Mammary epithelial cell (primary cell): ENCODE measurements around the gene CDC6.

Experiments
- EZH2 ChIP-seq: IDR thresholded peaks from 2 replicates; pipeline ENCODE4 v1.6.1; 2012; ENCODE audit warnings: low read length, inconsistent platforms, borderline replicate concordance
- TF ChIP-seq, protein P1 (sequence below), 2 donors: IDR thresholded peaks in 1 of 2; conservative IDR thresholded peaks in 1 of 2; 2 replicates each; pipeline ENCODE4 v1.5.1; 2011 to 2012; ENCODE audit warnings: inconsistent platforms in 2 of 2, low read length in 2 of 2, mild to moderate bottlenecking in 2 of 2, control low read depth in 1 of 2, low read depth in 1 of 2; ENCODE audit not compliant: insufficient read depth in 1 of 2; ENCODE audit errors: extremely low read depth in 1 of 2

DNA sequence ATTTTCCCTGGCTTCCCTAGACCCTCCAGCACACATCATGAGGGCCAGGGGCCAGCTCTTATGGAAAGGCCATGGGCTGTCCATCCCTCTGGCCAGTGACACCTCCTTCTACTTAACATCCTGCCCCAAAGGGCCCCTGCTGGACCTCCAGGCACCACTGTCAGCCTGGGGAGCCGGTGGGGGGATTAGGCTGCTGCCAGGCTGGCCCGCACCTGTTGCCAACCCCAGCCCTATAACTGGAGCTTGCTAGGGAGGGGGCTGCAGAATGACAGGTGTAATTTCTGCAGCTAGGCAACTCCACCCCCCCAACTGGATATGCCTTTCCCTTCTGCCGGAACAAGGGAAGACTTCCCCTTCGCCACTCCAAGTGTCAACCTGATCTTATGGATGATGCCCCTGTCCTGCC lies 33.8 kb downstream of the CDC6 start:
- TF ChIP-seq, protein P1, sequence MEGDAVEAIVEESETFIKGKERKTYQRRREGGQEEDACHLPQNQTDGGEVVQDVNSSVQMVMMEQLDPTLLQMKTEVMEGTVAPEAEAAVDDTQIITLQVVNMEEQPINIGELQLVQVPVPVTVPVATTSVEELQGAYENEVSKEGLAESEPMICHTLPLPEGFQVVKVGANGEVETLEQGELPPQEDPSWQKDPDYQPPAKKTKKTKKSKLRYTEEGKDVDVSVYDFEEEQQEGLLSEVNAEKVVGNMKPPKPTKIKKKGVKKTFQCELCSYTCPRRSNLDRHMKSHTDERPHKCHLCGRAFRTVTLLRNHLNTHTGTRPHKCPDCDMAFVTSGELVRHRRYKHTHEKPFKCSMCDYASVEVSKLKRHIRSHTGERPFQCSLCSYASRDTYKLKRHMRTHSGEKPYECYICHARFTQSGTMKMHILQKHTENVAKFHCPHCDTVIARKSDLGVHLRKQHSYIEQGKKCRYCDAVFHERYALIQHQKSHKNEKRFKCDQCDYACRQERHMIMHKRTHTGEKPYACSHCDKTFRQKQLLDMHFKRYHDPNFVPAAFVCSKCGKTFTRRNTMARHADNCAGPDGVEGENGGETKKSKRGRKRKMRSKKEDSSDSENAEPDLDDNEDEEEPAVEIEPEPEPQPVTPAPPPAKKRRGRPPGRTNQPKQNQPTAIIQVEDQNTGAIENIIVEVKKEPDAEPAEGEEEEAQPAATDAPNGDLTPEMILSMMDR (conservative IDR thresholded peaks at IDR 0.05 in 1 of 2, IDR thresholded peaks at IDR 0.05 in 1 of 2; ENCODE audit: extremely low read depth in 1 of 2, insufficient read depth in 1 of 2, low read depth in 1 of 2, low read length in 2 of 2): no peak
- TF ChIP-seq EZH2: no peak
